GM12878 (cell line): Measurements from ENCODE around the gene AP1S3.

ENCODE experiments used
- ATF2 ChIP-seq: IDR thresholded peaks from 2 replicates; pipeline ENCODE4 v1.6.1; 2012; ENCODE audit warnings: low read length, inconsistent platforms
- CTCF ChIP-seq, 3 experiments: IDR thresholded peaks in 2 of 3; conservative IDR thresholded peaks in 1 of 3; 2 replicates each; pipeline ENCODE4 v1.5.1; 2011; ENCODE audit warnings: low read depth in 3 of 3, low read length in 3 of 3, mild to moderate bottlenecking in 3 of 3, control low read depth in 2 of 3, moderate library complexity in 2 of 3, inconsistent platforms in 1 of 3, mixed read lengths in 1 of 3; ENCODE audit not compliant: control insufficient read depth in 2 of 3, insufficient read depth in 1 of 3; ENCODE audit errors: extremely low read depth in 1 of 3
- EZH2 ChIP-seq: IDR thresholded peaks from 2 replicates; pipeline ENCODE4 v1.6.1; 2012; ENCODE audit warnings: low read depth, mild to moderate bottlenecking, control low read depth, inconsistent platforms, low read length, borderline replicate concordance; ENCODE audit not compliant: control insufficient read depth
- IRF3 ChIP-seq: fragments of 450-650 bp; IDR thresholded peaks from 2 replicates; pipeline ENCODE4 v1.6.1; 2014; ENCODE audit warnings: mild to moderate bottlenecking
- MEF2A ChIP-seq: IDR thresholded peaks from 2 replicates; pipeline ENCODE4 v1.6.1; 2011; ENCODE audit warnings: low read depth, mild to moderate bottlenecking, low read length, moderate library complexity; ENCODE audit not compliant: insufficient read depth
- POLR2AphosphoS5 ChIP-seq: IDR thresholded peaks from 2 replicates; pipeline ENCODE4 v1.6.1; 2011; ENCODE audit warnings: mild to moderate bottlenecking, low read length, inconsistent platforms
- ZNF274 ChIP-seq: IDR thresholded peaks from one replicate; pipeline ENCODE4 v1.8.0; 2011; ENCODE audit not compliant: insufficient read length, insufficient read depth

GRCh38 chr2:223735659-223736244 is 101.6 kb downstream of the AP1S3 start:
- TF ChIP-seq MEF2A = no peak
- no peak for TF ChIP-seq ZNF274
- TF ChIP-seq POLR2AphosphoS5 = no peak
- no peak for TF ChIP-seq CTCF (IDR thresholded peaks at IDR 0.05 in 2 of 3, conservative IDR thresholded peaks at IDR 0.05 in 1 of 3; ENCODE audit: control insufficient read depth in 2 of 3, extremely low read depth in 1 of 3, insufficient read depth in 1 of 3, low read depth in 3 of 3, low read length in 3 of 3)
- TF ChIP-seq ATF2 = no peak
- no peak for TF ChIP-seq EZH2
- no peak for TF ChIP-seq IRF3
